Suprapubic skin (tissue), 4 donors: Measurements from ENCODE around the gene TAF12. TPM values are rescaled to one million over a fixed set of nuclear protein-coding genes. Genes with fewer than 3 reads are reported as not detected.

Source experiments
- DNase-seq, 2 donors: peaks; one replicate each; pipeline ENCODE4 v3.0.0-alpha.2; 2019; ENCODE audit warnings: low spot score in 2 of 2
- H3K27ac ChIP-seq: fragments of 200-600 bp; sonication (generic); one replicate; pipeline ENCODE4 v1.5.1; 2019
- H3K27me3 ChIP-seq: fragments of 200-600 bp; sonication (generic); one replicate; pipeline ENCODE4 v1.5.1; 2019
- H3K36me3 ChIP-seq: fragments of 200-600 bp; sonication (generic); one replicate; pipeline ENCODE4 v1.5.1; 2019
- H3K4me1 ChIP-seq: fragments of 200-600 bp; sonication (generic); one replicate; pipeline ENCODE4 v1.5.1; 2019
- H3K4me3 ChIP-seq: fragments of 200-600 bp; sonication (generic); one replicate; pipeline ENCODE4 v1.5.1; 2019; ENCODE audit warnings: mild to moderate bottlenecking
- H3K9me3 ChIP-seq: fragments of 200-600 bp; sonication (generic); one replicate; pipeline ENCODE4 v1.5.1; 2019
- CTCF ChIP-seq, 2 donors: fragments of 200-600 bp in 1 of 2; fragments of 450-650 bp in 1 of 2; sonication (generic) in 1 of 2; IDR thresholded peaks; one replicate each; pipeline ENCODE4 v1.5.1; 2016 to 2019; ENCODE audit warnings: antibody characterized with exemption in 2 of 2, mild to moderate bottlenecking in 1 of 2, moderate library complexity in 1 of 2
- EP300 ChIP-seq: sonication (generic); formaldehyde crosslinking; IDR thresholded peaks from one replicate; pipeline ENCODE4 v1.6.1; 2017; ENCODE audit warnings: antibody characterized with exemption
- POLR2A ChIP-seq, 2 donors: fragments of 450-650 bp; IDR thresholded peaks; one replicate each; pipeline ENCODE4 v1.6.1; 2017; ENCODE audit warnings: antibody characterized with exemption in 2 of 2, mild to moderate bottlenecking in 2 of 2, moderate library complexity in 2 of 2
- POLR2AphosphoS5 ChIP-seq, 3 donors: sonication (generic); formaldehyde crosslinking; IDR thresholded peaks; one replicate each; pipeline ENCODE4 v1.6.1; 2017; ENCODE audit warnings: antibody characterized with exemption in 3 of 3
- WGBS: methylation state at CpG from one replicate; pipeline ENCODE4 v1.1.5; 2018; 5-methylcytosine and 5-hydroxymethylcytosine counted together
- total RNA-seq, 4 donors: library from RNA; depleted of rRNA; stranded (reverse); fragments of >200 nt; gene quantifications; one replicate each; pipeline ENCODE4 v1.1.0, GENCODE V29; 2016

TAF12 gene
- total RNA-seq, 4 donors from 2014 or later = 25.7 to 29.9 (median 27.3) TPM

- TF ChIP-seq CTCF (IDR thresholded peaks at IDR 0.05) = no peak
- TF ChIP-seq POLR2A (IDR thresholded peaks at IDR 0.05) = no peak
- no peak for TF ChIP-seq EP300
- TF ChIP-seq POLR2AphosphoS5 (IDR thresholded peaks at IDR 0.05) = no peak
- Histone ChIP-seq H3K27ac (no peak overlapping the region), H3K9me3 (no peaks in the 10 kb centered on the region), H3K4me3 (no peak overlapping the region), H3K36me3 (peaks cover 100% of the 10 kb centered on the region), H3K4me1 (no peaks in the 10 kb centered on the region), H3K27me3 (no peaks in the 10 kb centered on the region)
- no peak for DNase-seq
Observed at GRCh38 chr1:28564310-28564709, 78.6 kb downstream of the TAF12 start.

GRCh38 chr1:28560886-28561285 is 82.0 kb downstream of the TAF12 start:
- H3K4me1 ChIP-seq = no peaks in the 10 kb centered on the region
- no peaks in the 10 kb centered on the region for H3K9me3 ChIP-seq
- H3K4me3 ChIP-seq = no peak overlapping the region
- peaks cover 100% of the 10 kb centered on the region for H3K36me3 ChIP-seq
- no peak for DNase-seq
- H3K27ac ChIP-seq = no peak overlapping the region
- WGBS = 94% methylated on average over 3 of the region's 3 CpGs
- H3K27me3 ChIP-seq = no peaks in the 10 kb centered on the region
- TF ChIP-seq POLR2A (IDR thresholded peaks at IDR 0.05) = no peak
- TF ChIP-seq CTCF (IDR thresholded peaks at IDR 0.05) = no peak
- no peak for TF ChIP-seq POLR2AphosphoS5 (IDR thresholded peaks at IDR 0.05)
- TF ChIP-seq EP300 = no peak

Other genes with a start within 250 kb of the TAF12 start
- 10 to 100 TPM; 19.8 to 36.8 (median 25.3) TPM for gene RCC1, start 137.0 kb downstream of the TAF12 start, total RNA-seq
- 10 to 100 TPM; 17.6 to 36.7 (median 21.5) TPM for gene TRNAU1AP, start 90.0 kb downstream of the TAF12 start, total RNA-seq
- 1 to 10 TPM in 2 of 4 donors, under 1 TPM in 1, not detected in 1; 0.70 to 1.4 (median 1.4) TPM for gene RAB42, start 50.8 kb downstream of the TAF12 start, total RNA-seq
- not detected for gene RNU11, start 5.5 kb upstream of the TAF12 start, total RNA-seq
- 10 to 100 TPM; 11.6 to 17.4 (median 14.5) TPM for gene GMEB1, start 25.7 kb upstream of the TAF12 start, total RNA-seq
- gene YTHDF2, start 93.9 kb upstream of the TAF12 start, total RNA-seq = 100 to 1,000 TPM in 1 of 4 donors, 10 to 100 TPM in 3; 64.8 to 120 (median 84.9) TPM
- gene OPRD1, start 169.1 kb upstream of the TAF12 start, total RNA-seq = not detected